Calu3 (cell line): ENCODE results near the gene CDH13. TPM values are rescaled to one million over a fixed set of nuclear protein-coding genes. Genes with fewer than 3 reads are reported as not detected.

Experiments used
- BruUV-seq: library from RNA; stranded (reverse); fragments of 400-500 nt; replicated peaks from 2 replicates; lab custom pipeline; 2021; lab: Mats Ljungman, UMichigan
- CTCF ChIA-PET: fragments of 300-600 bp; sonication (Branson Sonifier 250); formaldehyde crosslinking; loops from one replicate; lab custom pipeline; 2022; ENCODE audit warnings: antibody characterized with exemption; lab: Charles Lee
- DNase-seq: peaks from one replicate; pipeline ENCODE4 v3.0.0; 2022
- H3K27ac Mint-ChIP-seq: one replicate; pipeline ENCODE4 v1.8.0; 2022; ENCODE audit warnings: mixed read lengths; ENCODE audit not compliant: unreplicated experiment
- H3K27me3 Mint-ChIP-seq: one replicate; pipeline ENCODE4 v1.8.0; 2022; ENCODE audit warnings: mixed read lengths; ENCODE audit not compliant: unreplicated experiment
- H3K36me3 Mint-ChIP-seq: one replicate; pipeline ENCODE4 v1.8.0; 2022; ENCODE audit warnings: mild to moderate bottlenecking, moderate library complexity, mixed read lengths; ENCODE audit not compliant: insufficient read depth, unreplicated experiment
- H3K4me1 Mint-ChIP-seq: one replicate; pipeline ENCODE4 v1.8.0; 2022; ENCODE audit warnings: mild to moderate bottlenecking, low read depth, mixed read lengths; ENCODE audit not compliant: unreplicated experiment
- H3K4me3 Mint-ChIP-seq: one replicate; pipeline ENCODE4 v1.8.0; 2022; ENCODE audit warnings: mild to moderate bottlenecking, low read depth, moderate library complexity, mixed read lengths; ENCODE audit not compliant: unreplicated experiment
- H3K9me3 Mint-ChIP-seq: one replicate; pipeline ENCODE4 v1.8.0; 2022; ENCODE audit warnings: low read depth, mixed read lengths; ENCODE audit not compliant: unreplicated experiment
- intact Hi-C: fragments of 100-400 bp; cut with micrococcal nuclease; formaldehyde crosslinking; loops from one replicate; pipeline ENCODE4 v1.10.0; 2022; ENCODE audit not compliant: unreplicated experiment
- total RNA-seq: library from RNA; stranded (reverse); gene quantifications from 2 replicates; pipeline ENCODE4 v1.2.3, GENCODE V29; 2022
- TF ChIP-seq, protein P1 (sequence below): fragments of 200-600 bp; IDR thresholded peaks from one replicate; pipeline ENCODE4 v1.8.0; 2022; ENCODE audit warnings: antibody characterized with exemption; ENCODE audit not compliant: unreplicated experiment

Gene CDH13
- total RNA-seq, 1 experiment from 2014 or later = not detected

DNA sequence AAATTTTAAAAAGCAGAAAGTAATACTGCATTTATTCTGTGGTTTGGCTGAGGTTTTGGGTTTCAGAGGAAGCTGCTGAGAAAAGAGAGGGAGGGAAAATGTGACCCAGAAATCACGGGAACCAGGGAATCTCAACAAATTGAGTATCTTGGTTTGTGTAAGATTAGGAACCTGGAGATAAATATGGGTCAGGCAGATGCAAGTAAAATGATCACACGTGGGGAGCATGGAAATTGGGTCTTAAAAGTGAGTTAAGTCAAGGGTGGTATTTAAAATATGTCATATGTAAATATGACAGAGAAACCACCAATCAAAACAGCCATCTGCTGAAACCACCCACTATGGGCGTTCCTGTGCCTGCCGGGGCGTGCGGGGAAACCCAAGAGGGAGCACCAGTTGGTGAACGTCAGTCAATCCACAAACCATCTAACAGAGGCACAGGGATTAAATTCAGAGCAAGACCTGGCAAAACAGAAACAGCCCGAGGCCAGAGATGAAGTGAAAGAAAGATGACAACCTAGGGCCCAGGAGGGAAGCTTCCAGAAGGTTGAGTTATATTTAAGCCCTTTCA, 33.4 kb downstream of the CDH13 start:
- Mint-ChIP-seq H3K4me3 (no peak overlapping the region), H3K27me3 (peaks cover 61% of the 10 kb centered on the region), H3K27ac (no peak overlapping the region), H3K9me3 (peaks cover 5% of the 10 kb centered on the region), H3K4me1 (no peaks in the 10 kb centered on the region), H3K36me3 (no peaks in the 10 kb centered on the region)
- TF ChIP-seq, protein P1, sequence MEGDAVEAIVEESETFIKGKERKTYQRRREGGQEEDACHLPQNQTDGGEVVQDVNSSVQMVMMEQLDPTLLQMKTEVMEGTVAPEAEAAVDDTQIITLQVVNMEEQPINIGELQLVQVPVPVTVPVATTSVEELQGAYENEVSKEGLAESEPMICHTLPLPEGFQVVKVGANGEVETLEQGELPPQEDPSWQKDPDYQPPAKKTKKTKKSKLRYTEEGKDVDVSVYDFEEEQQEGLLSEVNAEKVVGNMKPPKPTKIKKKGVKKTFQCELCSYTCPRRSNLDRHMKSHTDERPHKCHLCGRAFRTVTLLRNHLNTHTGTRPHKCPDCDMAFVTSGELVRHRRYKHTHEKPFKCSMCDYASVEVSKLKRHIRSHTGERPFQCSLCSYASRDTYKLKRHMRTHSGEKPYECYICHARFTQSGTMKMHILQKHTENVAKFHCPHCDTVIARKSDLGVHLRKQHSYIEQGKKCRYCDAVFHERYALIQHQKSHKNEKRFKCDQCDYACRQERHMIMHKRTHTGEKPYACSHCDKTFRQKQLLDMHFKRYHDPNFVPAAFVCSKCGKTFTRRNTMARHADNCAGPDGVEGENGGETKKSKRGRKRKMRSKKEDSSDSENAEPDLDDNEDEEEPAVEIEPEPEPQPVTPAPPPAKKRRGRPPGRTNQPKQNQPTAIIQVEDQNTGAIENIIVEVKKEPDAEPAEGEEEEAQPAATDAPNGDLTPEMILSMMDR = no peak
- CTCF ChIA-PET = no interaction called here
- no peak for DNase-seq
- no TSS peak for BruUV-seq
- intact Hi-C loops = no loop called here

DNA sequence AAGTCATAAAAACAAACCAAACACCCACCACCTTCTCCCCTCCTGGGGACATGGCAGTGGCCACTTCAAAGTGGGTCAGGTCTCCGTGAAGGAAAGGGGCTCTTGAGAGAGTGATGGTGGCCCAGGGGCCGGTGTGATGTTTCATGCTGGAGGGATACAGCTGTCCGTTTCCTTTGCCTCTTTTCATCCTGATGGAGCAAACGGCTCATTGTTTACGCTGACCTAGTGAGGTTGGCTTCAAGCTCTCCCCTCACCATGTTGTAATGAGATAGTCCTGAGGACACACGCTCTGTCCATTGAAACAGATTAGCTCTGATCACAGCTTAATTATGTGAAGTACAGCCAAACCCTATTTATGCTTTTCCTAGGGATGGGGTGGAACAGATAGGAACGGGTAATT, 34.2 kb downstream of the CDH13 start:
- H3K9me3 Mint-ChIP-seq = peaks cover 3% of the 10 kb centered on the region
- no peaks in the 10 kb centered on the region for H3K36me3 Mint-ChIP-seq
- no TSS peak for BruUV-seq
- TF ChIP-seq, protein P1 = no peak
- no peaks in the 10 kb centered on the region for H3K4me1 Mint-ChIP-seq
- no peak for DNase-seq
- no peak overlapping the region for H3K27ac Mint-ChIP-seq
- CTCF ChIA-PET = no interaction called here
- intact Hi-C loops = no loop called here
- H3K4me3 Mint-ChIP-seq = no peak overlapping the region
- peaks cover 61% of the 10 kb centered on the region for H3K27me3 Mint-ChIP-seq

DNA sequence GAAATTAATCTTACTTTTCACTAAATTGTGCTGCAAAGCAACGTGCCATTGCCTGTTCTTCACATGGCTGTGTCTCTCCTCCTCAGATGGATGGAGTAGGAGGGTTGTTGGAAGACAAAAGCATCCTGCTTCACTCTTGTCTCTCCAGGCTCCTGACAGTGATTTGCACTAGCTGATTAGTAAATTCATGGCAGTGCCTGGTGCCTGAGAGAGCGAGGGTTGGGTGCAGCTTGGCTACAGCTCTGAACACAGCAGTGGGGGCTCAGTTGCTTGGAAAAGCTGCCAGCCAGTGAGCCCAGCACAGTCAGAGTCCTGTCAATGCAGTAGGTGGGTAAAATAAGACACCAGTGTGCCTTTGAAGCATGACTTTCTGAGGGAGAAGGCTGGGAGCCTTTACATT, 37.4 kb downstream of the CDH13 start:
- H3K27ac Mint-ChIP-seq = no peak overlapping the region
- no peak for DNase-seq
- H3K9me3 Mint-ChIP-seq = peaks cover 3% of the 10 kb centered on the region
- no peaks in the 10 kb centered on the region for H3K4me1 Mint-ChIP-seq
- no TSS peak for BruUV-seq
- H3K36me3 Mint-ChIP-seq = no peaks in the 10 kb centered on the region
- CTCF ChIA-PET = no interaction called here
- H3K27me3 Mint-ChIP-seq = peaks cover 77% of the 10 kb centered on the region
- no peak overlapping the region for H3K4me3 Mint-ChIP-seq
- intact Hi-C loops = no loop called here
- TF ChIP-seq, protein P1 = no peak

- no peaks in the 10 kb centered on the region for H3K4me1 Mint-ChIP-seq
Observed at GRCh38 chr16:82665025-82665424, 38.3 kb downstream of the CDH13 start.

More at GRCh38 chr16:82665025-82665424, 38.3 kb downstream of the CDH13 start:
- Mint-ChIP-seq H3K36me3 (no peaks in the 10 kb centered on the region), H3K4me3 (no peak overlapping the region), H3K27ac (no peak overlapping the region), H3K9me3 (peaks cover under 1% of the 10 kb centered on the region), H3K27me3 (peaks cover 73% of the 10 kb centered on the region)
- BruUV-seq = no TSS peak
- DNase-seq = no peak
- CTCF ChIA-PET = no interaction called here
- TF ChIP-seq, protein P1 = no peak
- intact Hi-C loops = no loop called here
